ENCODE measurements around the gene CAMK2D. TPM values are rescaled to one million over a fixed set of nuclear protein-coding genes. Genes with fewer than 3 reads are reported as not detected.

The CAMK2D gene
- 194 and 207 TPM in 2 replicates for total RNA-seq

- Histone ChIP-seq H3K4me2 (ENCODE audit: insufficient read depth, low read length) (peak within 1 kb of the TSS; percentile 94), H3K79me2 (ENCODE audit: insufficient read depth, low read length) (peaks cover 43% of the 10 kb centered on the region), H4K20me1 (ENCODE audit: insufficient read depth, low read length) (no peaks in the 10 kb centered on the region), H2AFZ (ENCODE audit: low read length) (peak within 1 kb of the TSS; percentile 77), H3K36me3 (ENCODE audit: insufficient read depth, low read length) (peaks cover 7% of the 10 kb centered on the region), H3K4me1 (ENCODE audit: insufficient read depth, low read length) (peaks cover 36% of the 10 kb centered on the region), H3K4me3 (ENCODE audit: insufficient read depth, low read length) (peak within 1 kb of the TSS; percentile 80), H3K9me3 (ENCODE audit: low read depth, low read length) (no peaks in the 10 kb centered on the region), H3K27me3 (ENCODE audit: insufficient read depth, low read length) (no peaks in the 10 kb centered on the region), H3K27ac (ENCODE audit: low read depth, low read length) (peak within 1 kb of the TSS; percentile 96)
- DNase-seq (ENCODE audit: insufficient read length, low spot score, missing footprints), result peak; percentile 85
- TF ChIP-seq, protein P1, sequence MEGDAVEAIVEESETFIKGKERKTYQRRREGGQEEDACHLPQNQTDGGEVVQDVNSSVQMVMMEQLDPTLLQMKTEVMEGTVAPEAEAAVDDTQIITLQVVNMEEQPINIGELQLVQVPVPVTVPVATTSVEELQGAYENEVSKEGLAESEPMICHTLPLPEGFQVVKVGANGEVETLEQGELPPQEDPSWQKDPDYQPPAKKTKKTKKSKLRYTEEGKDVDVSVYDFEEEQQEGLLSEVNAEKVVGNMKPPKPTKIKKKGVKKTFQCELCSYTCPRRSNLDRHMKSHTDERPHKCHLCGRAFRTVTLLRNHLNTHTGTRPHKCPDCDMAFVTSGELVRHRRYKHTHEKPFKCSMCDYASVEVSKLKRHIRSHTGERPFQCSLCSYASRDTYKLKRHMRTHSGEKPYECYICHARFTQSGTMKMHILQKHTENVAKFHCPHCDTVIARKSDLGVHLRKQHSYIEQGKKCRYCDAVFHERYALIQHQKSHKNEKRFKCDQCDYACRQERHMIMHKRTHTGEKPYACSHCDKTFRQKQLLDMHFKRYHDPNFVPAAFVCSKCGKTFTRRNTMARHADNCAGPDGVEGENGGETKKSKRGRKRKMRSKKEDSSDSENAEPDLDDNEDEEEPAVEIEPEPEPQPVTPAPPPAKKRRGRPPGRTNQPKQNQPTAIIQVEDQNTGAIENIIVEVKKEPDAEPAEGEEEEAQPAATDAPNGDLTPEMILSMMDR (IDR thresholded peaks at IDR 0.05; ENCODE audit: extremely low read depth, low read depth, low read length), result peak; percentile 43
Measured at GRCh38 chr4:113761620-113762185, at the start of gene CAMK2D. TSS of gene CAMK2D (minus strand) at chr4:113761738. CDS start at chr4:113761068, 670 bp downstream.

- no peaks in the 10 kb centered on the region for H3K27me3 ChIP-seq (ENCODE audit: insufficient read depth, low read length)
- H3K4me3 ChIP-seq (ENCODE audit: insufficient read depth, low read length), result no peak overlapping the region
- H3K79me2 ChIP-seq (ENCODE audit: insufficient read depth, low read length), result no peaks in the 10 kb centered on the region
- no peaks in the 10 kb centered on the region for H3K9me3 ChIP-seq (ENCODE audit: low read depth, low read length)
- H3K4me1 ChIP-seq (ENCODE audit: insufficient read depth, low read length), result peaks cover 20% of the 10 kb centered on the region
- no peaks in the 10 kb centered on the region for H3K36me3 ChIP-seq (ENCODE audit: insufficient read depth, low read length)
- H3K4me2 ChIP-seq (ENCODE audit: insufficient read depth, low read length), result no peak overlapping the region
- H4K20me1 ChIP-seq (ENCODE audit: insufficient read depth, low read length), result no peaks in the 10 kb centered on the region
- TF ChIP-seq, protein P1 (IDR thresholded peaks at IDR 0.05; ENCODE audit: extremely low read depth, low read depth, low read length), result no peak
- peak overlapping the region; percentile 46 for H2AFZ ChIP-seq (ENCODE audit: low read length)
- H3K27ac ChIP-seq (ENCODE audit: low read depth, low read length), result peak overlapping the region; percentile 31
- peak; percentile 30 for DNase-seq (ENCODE audit: insufficient read length, low spot score, missing footprints)
Measured at GRCh38 chr4:113810906-113811305, 49.4 kb upstream of the CAMK2D start.

DNA sequence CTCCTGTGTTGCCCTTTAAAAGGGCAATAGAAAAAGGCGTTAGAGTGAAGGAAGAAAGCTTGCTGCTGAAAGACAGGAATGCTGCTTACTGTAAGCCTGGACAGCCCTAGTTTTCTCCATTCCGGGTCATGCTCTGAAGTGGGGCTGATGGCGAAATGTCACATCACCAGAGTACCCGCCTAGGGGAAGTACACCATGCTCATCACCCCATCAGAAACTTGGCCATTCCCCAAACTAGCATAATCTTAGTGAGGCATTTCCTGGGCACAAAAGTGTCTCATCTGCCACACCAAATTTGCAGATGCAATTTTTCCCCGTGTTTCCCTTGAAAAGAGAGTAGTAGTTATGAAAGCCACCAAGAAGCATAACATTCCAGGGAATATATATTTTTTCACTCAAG lies 47.8 kb upstream of the CAMK2D start:
- no peaks in the 10 kb centered on the region for H3K79me2 ChIP-seq (ENCODE audit: insufficient read depth, low read length)
- no peak overlapping the region for H2AFZ ChIP-seq (ENCODE audit: low read length)
- TF ChIP-seq, protein P1 (IDR thresholded peaks at IDR 0.05; ENCODE audit: extremely low read depth, low read depth, low read length), result no peak
- no peaks in the 10 kb centered on the region for H3K27me3 ChIP-seq (ENCODE audit: insufficient read depth, low read length)
- DNase-seq (ENCODE audit: insufficient read length, low spot score, missing footprints), result no peak
- no peaks in the 10 kb centered on the region for H3K36me3 ChIP-seq (ENCODE audit: insufficient read depth, low read length)
- H3K9me3 ChIP-seq (ENCODE audit: low read depth, low read length), result no peaks in the 10 kb centered on the region
- H3K4me1 ChIP-seq (ENCODE audit: insufficient read depth, low read length), result peaks cover 20% of the 10 kb centered on the region
- H3K4me3 ChIP-seq (ENCODE audit: insufficient read depth, low read length), result no peak overlapping the region
- no peak overlapping the region for H3K4me2 ChIP-seq (ENCODE audit: insufficient read depth, low read length)
- H3K27ac ChIP-seq (ENCODE audit: low read depth, low read length), result no peak overlapping the region
- no peaks in the 10 kb centered on the region for H4K20me1 ChIP-seq (ENCODE audit: insufficient read depth, low read length)

GRCh38 chr4:113806850-113807249 lies 45.3 kb upstream of the CAMK2D start:
- DNase-seq (ENCODE audit: insufficient read length, low spot score, missing footprints), result no peak
- H4K20me1 ChIP-seq (ENCODE audit: insufficient read depth, low read length), result no peaks in the 10 kb centered on the region
- H3K9me3 ChIP-seq (ENCODE audit: low read depth, low read length), result no peaks in the 10 kb centered on the region
- H3K4me2 ChIP-seq (ENCODE audit: insufficient read depth, low read length), result no peak overlapping the region
- H3K36me3 ChIP-seq (ENCODE audit: insufficient read depth, low read length), result no peaks in the 10 kb centered on the region
- no peak overlapping the region for H2AFZ ChIP-seq (ENCODE audit: low read length)
- H3K4me1 ChIP-seq (ENCODE audit: insufficient read depth, low read length), result peaks cover 18% of the 10 kb centered on the region
- no peaks in the 10 kb centered on the region for H3K27me3 ChIP-seq (ENCODE audit: insufficient read depth, low read length)
- TF ChIP-seq, protein P1 (IDR thresholded peaks at IDR 0.05; ENCODE audit: extremely low read depth, low read depth, low read length), result no peak
- no peaks in the 10 kb centered on the region for H3K79me2 ChIP-seq (ENCODE audit: insufficient read depth, low read length)
- H3K27ac ChIP-seq (ENCODE audit: low read depth, low read length), result no peak overlapping the region
- H3K4me3 ChIP-seq (ENCODE audit: insufficient read depth, low read length), result no peak overlapping the region

Measured in osteoblast (primary cell).